ENCODE results near the gene MYO10.

MYO10 gene

DNA sequence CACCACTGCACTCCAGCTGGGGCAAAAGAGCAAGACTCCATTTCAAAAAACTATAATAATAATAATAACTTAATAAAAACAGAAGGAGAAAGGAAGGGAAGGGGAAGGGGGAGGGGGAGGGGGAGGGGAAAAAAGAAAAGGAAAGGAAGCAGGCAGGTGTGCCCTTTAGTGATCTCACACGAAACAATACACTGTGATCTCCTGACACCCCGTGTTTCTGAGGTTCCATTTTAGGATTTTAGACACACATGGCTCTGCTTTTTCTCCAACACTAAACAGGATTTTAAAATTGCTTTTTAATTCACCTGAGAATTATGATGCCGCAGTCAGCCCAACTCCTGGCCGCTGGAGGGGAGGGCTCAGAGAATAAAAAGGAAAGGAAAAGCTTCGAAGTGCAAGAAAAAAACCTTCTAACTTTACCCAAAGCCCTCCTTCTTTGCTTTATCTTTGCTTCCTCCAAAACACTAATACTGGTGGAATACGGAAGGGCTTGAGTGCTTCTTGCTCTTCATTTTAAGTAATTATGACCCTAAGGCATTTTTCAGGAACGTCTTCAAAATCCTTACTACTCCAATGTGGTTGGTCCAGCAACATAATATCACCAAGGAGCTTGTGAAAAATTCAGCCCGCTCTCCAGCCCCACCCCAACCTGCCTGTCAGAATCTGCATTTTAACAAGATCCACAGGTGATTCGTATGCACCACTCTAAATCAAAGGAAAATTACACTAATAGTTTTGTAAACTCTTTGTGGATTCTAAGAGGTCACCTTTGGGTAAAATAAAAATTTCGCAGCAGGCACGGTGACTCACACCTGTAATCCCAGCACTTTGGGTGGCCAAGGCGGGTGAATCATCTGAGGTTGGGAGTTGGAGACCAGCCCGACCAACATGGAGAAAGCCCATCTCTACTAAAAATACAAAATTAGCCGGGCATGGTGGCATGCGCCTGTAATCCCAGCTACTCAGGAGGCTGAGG lies 66.0 kb downstream of the MYO10 start:
- no peak for DNase-seq (ENCODE audit: extremely low spot score)
- CTCF ChIA-PET = interaction anchor here (0.8 to 0.9 kb wide), 2 partner anchors 63 to 245 kb away, joined by 3 read pairs; no protein-coding TSS in a partner anchor
- POLR2A ChIA-PET = interaction anchor here (0.7 kb wide), 1 partner anchor 13 kb away, joined by 3 read pairs; no protein-coding TSS in a partner anchor

DNA sequence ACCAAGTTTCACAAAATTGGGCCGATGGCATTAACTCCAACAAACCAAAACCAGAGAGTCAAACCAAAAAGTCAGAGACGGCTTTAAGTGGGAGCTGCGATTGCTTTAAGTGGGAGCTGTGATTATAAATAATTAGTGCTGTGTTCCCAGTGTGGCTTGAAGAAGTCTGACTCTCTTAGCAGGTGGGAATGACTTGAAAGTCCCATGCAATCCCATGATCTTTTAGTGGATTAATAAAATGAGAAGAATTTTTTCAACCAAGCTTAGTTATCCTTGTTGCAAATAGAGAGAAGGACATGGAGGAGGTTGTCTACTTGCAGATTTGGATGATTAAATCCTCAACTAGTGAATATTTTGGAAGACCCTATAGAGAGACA lies 68.5 kb downstream of the MYO10 start:
- no peak for TF ChIP-seq FOXM1 (IDR thresholded peaks at IDR 0.05; ENCODE audit: borderline replicate concordance)
- no peak for TF ChIP-seq CTBP1 (IDR thresholded peaks at IDR 0.05; ENCODE audit: borderline replicate concordance)
- TF ChIP-seq SUZ12 (IDR thresholded peaks at IDR 0.05) = no peak
- TF ChIP-seq NFRKB (IDR thresholded peaks at IDR 0.05) = no peak
- no peak for TF ChIP-seq FOXK2 (IDR thresholded peaks at IDR 0.05)
- TF ChIP-seq, protein P1, sequence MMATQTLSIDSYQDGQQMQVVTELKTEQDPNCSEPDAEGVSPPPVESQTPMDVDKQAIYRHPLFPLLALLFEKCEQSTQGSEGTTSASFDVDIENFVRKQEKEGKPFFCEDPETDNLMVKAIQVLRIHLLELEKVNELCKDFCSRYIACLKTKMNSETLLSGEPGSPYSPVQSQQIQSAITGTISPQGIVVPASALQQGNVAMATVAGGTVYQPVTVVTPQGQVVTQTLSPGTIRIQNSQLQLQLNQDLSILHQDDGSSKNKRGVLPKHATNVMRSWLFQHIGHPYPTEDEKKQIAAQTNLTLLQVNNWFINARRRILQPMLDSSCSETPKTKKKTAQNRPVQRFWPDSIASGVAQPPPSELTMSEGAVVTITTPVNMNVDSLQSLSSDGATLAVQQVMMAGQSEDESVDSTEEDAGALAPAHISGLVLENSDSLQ (IDR thresholded peaks at IDR 0.05) = no peak
- no peak for TF ChIP-seq SP1 (IDR thresholded peaks at IDR 0.05)
- TF ChIP-seq LEF1 (IDR thresholded peaks at IDR 0.05; ENCODE audit: borderline replicate concordance) = no peak
- TF ChIP-seq HDGF (IDR thresholded peaks at IDR 0.05; ENCODE audit: borderline replicate concordance) = no peak
- TF ChIP-seq L3MBTL2 (conservative IDR thresholded peaks at IDR 0.05) = no peak
- no peak for TF ChIP-seq BHLHE40 (IDR thresholded peaks at IDR 0.05; ENCODE audit: borderline replicate concordance)
- no peak for TF ChIP-seq TARDBP (IDR thresholded peaks at IDR 0.05)
- no peak for TF ChIP-seq ARNT (IDR thresholded peaks at IDR 0.05)
- TF ChIP-seq ELF4 (IDR thresholded peaks at IDR 0.05) = no peak
- TF ChIP-seq ZNF384 (IDR thresholded peaks at IDR 0.05) = no peak
- no peak for TF ChIP-seq FOXA1 (IDR thresholded peaks at IDR 0.05)
- ChIA-PET CTCF (no interaction called here), POLR2A (no interaction called here)
- DNase-seq (ENCODE audit: extremely low spot score) = no peak

More for the DNA sequence above, 66.0 kb downstream of the MYO10 start:
- TF ChIP-seq FOXM1 (IDR thresholded peaks at IDR 0.05; ENCODE audit: borderline replicate concordance) (no peak), L3MBTL2 (conservative IDR thresholded peaks at IDR 0.05) (no peak), SUZ12 (IDR thresholded peaks at IDR 0.05) (no peak), ZNF384 (IDR thresholded peaks at IDR 0.05) (no peak), TARDBP (IDR thresholded peaks at IDR 0.05) (no peak), HDGF (IDR thresholded peaks at IDR 0.05; ENCODE audit: borderline replicate concordance) (no peak), BHLHE40 (IDR thresholded peaks at IDR 0.05; ENCODE audit: borderline replicate concordance) (no peak), NFRKB (IDR thresholded peaks at IDR 0.05) (no peak), ELF4 (IDR thresholded peaks at IDR 0.05) (no peak), FOXK2 (IDR thresholded peaks at IDR 0.05) (no peak), ARNT (IDR thresholded peaks at IDR 0.05) (no peak), SP1 (IDR thresholded peaks at IDR 0.05) (no peak), LEF1 (IDR thresholded peaks at IDR 0.05; ENCODE audit: borderline replicate concordance) (no peak), FOXA1 (IDR thresholded peaks at IDR 0.05) (no peak)
- TF ChIP-seq, protein P1 (IDR thresholded peaks at IDR 0.05) = no peak

DNA sequence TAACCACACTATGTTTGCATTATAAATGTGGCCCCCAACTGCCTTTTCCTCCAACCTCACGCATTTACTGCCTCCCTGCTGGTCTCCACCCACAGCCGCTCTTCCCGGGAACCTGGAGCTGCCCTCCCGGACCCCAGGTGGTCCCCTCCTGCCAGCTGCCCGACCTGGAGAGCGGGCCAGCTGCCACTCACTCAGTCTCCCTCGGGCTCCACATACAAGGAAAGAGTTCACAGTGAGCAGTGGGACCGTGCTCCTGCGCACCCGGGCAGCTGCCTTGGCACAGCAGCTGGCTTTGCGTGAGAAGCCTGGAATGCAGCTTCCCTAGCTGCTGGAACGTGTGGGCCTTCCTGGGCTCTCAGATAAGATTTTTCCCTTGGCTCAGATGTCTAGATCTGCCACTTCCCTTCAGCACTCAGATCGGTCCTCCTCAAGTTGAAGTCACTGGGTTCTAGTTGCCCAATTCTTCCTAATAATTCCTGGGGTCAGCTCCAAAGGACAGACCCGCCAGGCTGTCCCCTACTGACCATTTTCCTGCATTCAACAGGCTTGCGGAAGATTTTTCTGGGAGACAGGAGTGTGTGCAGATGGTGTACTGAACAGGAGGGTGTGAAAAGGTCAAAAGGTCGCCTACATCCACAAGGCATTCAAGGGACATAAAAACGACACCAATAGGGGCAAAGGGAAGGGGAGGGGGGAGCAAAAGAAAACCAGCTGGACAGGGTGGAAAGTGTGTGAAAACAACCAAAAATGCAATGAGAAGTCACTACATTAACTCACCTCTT lies 69.1 kb downstream of the MYO10 start:
- DNase-seq (ENCODE audit: extremely low spot score) = peak; percentile 45
- POLR2A ChIA-PET = no interaction called here
- CTCF ChIA-PET = no interaction called here
- TF ChIP-seq SP1 (IDR thresholded peaks at IDR 0.05) = no peak
- no peak for TF ChIP-seq FOXK2 (IDR thresholded peaks at IDR 0.05)
- no peak for TF ChIP-seq BHLHE40 (IDR thresholded peaks at IDR 0.05; ENCODE audit: borderline replicate concordance)
- TF ChIP-seq, protein P1 (IDR thresholded peaks at IDR 0.05) = peak; percentile 84
- TF ChIP-seq L3MBTL2 (conservative IDR thresholded peaks at IDR 0.05) = 0 out of 2 replicates have a peak, but pooled peaks have one; percentile 16
- no peak for TF ChIP-seq CTBP1 (IDR thresholded peaks at IDR 0.05; ENCODE audit: borderline replicate concordance)
- TF ChIP-seq ARNT (IDR thresholded peaks at IDR 0.05) = 0 out of 2 replicates have a peak, but pooled peaks have one; percentile 12

DNA sequence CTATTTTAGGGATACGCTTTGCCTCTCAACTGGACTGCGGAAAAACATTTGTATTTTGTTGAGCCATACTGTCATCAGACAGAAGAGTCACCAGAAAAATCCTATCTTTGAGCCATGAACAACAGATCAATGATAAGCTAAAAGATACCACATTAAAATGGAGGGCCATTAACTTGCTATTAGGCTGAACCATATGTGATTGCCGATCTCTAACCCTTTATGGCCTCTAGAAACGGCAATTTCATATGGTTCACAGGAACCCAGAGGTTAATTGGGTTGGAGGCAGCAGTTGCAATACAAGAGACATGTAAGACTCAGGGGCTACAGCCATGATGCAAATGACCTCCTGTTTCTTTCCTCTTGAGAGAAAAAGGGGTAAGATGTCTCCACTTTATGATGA lies 69.8 kb downstream of the MYO10 start:
- no peak for DNase-seq (ENCODE audit: extremely low spot score)
- POLR2A ChIA-PET = no interaction called here
- CTCF ChIA-PET = interaction anchor here (0.7 kb wide), 1 partner anchor 208 kb away, joined by 7 read pairs; no protein-coding TSS in a partner anchor
- no peak for TF ChIP-seq FOXA1 (IDR thresholded peaks at IDR 0.05)
- TF ChIP-seq, protein P1 (IDR thresholded peaks at IDR 0.05) = no peak
- TF ChIP-seq HDGF (IDR thresholded peaks at IDR 0.05; ENCODE audit: borderline replicate concordance) = no peak
- TF ChIP-seq NFRKB (IDR thresholded peaks at IDR 0.05) = no peak
- no peak for TF ChIP-seq ARNT (IDR thresholded peaks at IDR 0.05)
- no peak for TF ChIP-seq SP1 (IDR thresholded peaks at IDR 0.05)
- TF ChIP-seq CTBP1 (IDR thresholded peaks at IDR 0.05; ENCODE audit: borderline replicate concordance) = no peak

DNA sequence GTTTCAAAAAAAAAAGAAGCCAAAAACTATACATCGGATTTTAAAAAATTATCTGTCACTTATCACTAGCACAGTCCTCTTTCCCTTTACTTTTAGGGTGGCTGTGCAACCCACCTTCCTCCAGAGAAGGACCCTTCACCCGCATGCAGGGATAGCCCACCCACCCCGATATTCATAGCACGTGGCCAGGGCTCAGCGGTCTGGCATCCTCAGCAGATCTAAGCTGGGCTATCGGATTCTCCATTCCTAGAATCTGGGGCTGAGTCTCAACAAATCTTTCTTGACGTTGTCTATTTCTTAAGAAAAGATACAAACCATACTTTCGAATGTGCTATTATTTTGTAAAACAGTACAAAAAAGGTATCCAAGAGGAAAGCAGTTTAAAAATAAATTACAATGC lies 70.9 kb downstream of the MYO10 start:
- DNase-seq (ENCODE audit: extremely low spot score) = no peak
- CTCF ChIA-PET = no interaction called here
- TF ChIP-seq NFRKB (IDR thresholded peaks at IDR 0.05) = no peak
- TF ChIP-seq ZNF384 (IDR thresholded peaks at IDR 0.05) = no peak
- TF ChIP-seq, protein P1 (IDR thresholded peaks at IDR 0.05) = no peak
- no peak for TF ChIP-seq TARDBP (IDR thresholded peaks at IDR 0.05)
- no peak for TF ChIP-seq FOXK2 (IDR thresholded peaks at IDR 0.05)
- no peak for TF ChIP-seq FOXM1 (IDR thresholded peaks at IDR 0.05; ENCODE audit: borderline replicate concordance)
- no peak for TF ChIP-seq LEF1 (IDR thresholded peaks at IDR 0.05; ENCODE audit: borderline replicate concordance)
- no peak for TF ChIP-seq FOXA1 (IDR thresholded peaks at IDR 0.05)
- no peak for TF ChIP-seq L3MBTL2 (conservative IDR thresholded peaks at IDR 0.05)
- TF ChIP-seq ARNT (IDR thresholded peaks at IDR 0.05) = no peak
- no peak for TF ChIP-seq ELF4 (IDR thresholded peaks at IDR 0.05)
- POLR2A ChIA-PET = no interaction called here
